Coronary artery (tissue), 2 donors: ENCODE measurements around the gene HOXA3.

ENCODE experiments used
- DNase-seq: peaks from one replicate; pipeline ENCODE4 v3.0.0-alpha.2; 2017; ENCODE audit warnings: low spot score
- H3K27ac ChIP-seq, 2 donors: fragments of 200-600 bp; sonication (generic); one replicate each; pipeline ENCODE4 v1.5.1; 2016 to 2019
- H3K4me3 ChIP-seq: fragments of 200-600 bp; sonication (generic); 2 replicates; pipeline ENCODE4 v1.5.1; 2016; ENCODE audit warnings: mild to moderate bottlenecking, moderate library complexity
- TF ChIP-seq, protein P1 (sequence below): fragments of 200-600 bp; sonication (generic); IDR thresholded peaks from one replicate; pipeline ENCODE4 v1.5.1; 2019; ENCODE audit warnings: antibody characterized with exemption

The HOXA3 gene

DNA sequence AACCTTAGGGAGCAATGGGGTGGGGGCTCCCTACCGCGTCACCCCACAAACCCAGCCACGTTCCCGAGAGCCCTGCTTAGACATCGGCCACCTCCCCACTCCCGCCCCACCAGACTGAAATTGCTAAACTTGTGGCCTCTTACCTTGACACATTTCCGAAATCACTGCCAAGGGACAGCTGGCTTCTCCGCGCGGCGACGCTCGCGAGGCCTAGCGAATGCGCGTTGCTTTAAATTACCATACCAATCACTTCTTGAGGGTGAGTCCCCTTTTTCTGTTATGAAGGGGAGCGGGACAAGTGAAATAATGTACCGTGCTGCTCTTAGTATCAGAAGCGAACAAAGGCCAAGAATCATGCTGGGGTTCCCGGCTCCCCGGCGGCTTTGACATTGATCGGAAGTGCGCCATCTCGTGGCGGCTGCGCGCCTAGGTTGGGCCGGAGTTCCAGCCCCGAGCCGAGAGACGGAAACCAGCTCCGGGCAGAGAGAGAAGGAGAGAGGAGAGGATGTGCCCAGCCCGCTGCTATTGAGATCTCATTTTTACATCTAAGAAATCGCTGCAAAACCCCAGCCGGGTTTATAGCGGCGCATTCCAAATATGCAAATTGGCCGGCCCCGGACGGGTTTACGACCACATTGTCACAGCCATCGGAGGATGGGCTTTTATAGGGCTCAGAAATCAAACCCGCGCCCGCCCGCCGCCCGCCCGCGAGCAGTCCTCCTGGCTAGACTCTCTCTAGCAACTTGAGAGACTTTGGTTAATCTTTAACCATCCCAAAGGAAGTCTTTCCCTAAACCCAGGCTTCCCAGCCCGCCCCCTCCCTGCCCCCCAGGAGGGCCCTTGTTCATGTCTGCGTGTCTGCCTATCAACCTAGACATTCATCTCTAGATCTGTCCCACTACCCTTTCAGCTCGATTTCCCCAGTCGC lies 27.4 kb upstream of the HOXA3 start:
- DNase-seq = no peak
- Histone ChIP-seq H3K27ac (no peak overlapping the region), H3K4me3 (peak overlapping the region; percentile 45)
- TF ChIP-seq, protein P1, sequence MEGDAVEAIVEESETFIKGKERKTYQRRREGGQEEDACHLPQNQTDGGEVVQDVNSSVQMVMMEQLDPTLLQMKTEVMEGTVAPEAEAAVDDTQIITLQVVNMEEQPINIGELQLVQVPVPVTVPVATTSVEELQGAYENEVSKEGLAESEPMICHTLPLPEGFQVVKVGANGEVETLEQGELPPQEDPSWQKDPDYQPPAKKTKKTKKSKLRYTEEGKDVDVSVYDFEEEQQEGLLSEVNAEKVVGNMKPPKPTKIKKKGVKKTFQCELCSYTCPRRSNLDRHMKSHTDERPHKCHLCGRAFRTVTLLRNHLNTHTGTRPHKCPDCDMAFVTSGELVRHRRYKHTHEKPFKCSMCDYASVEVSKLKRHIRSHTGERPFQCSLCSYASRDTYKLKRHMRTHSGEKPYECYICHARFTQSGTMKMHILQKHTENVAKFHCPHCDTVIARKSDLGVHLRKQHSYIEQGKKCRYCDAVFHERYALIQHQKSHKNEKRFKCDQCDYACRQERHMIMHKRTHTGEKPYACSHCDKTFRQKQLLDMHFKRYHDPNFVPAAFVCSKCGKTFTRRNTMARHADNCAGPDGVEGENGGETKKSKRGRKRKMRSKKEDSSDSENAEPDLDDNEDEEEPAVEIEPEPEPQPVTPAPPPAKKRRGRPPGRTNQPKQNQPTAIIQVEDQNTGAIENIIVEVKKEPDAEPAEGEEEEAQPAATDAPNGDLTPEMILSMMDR = peak; percentile 66

DNA sequence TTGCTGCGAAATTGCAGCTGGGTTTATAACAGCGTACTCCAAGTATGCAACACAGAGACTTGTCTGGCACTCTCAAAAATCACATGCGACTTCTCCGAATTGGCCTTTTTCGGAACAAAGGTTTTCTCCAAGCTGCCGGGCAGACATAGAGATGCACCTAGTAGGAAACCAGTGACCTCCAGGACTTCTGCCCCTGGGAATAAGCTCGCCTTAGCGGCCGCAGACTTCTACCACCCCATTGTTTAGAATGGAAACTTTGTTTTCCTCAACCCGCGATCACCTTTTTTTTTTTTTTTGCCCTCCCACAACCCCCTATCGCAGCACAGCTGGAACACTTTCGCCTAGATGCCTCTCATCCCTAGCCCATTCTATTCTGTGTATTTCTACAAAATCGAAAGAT lies 26.6 kb upstream of the HOXA3 start:
- no peak for DNase-seq
- TF ChIP-seq, protein P1 = no peak
- Histone ChIP-seq H3K4me3 (no peak overlapping the region), H3K27ac (no peak overlapping the region)

DNA sequence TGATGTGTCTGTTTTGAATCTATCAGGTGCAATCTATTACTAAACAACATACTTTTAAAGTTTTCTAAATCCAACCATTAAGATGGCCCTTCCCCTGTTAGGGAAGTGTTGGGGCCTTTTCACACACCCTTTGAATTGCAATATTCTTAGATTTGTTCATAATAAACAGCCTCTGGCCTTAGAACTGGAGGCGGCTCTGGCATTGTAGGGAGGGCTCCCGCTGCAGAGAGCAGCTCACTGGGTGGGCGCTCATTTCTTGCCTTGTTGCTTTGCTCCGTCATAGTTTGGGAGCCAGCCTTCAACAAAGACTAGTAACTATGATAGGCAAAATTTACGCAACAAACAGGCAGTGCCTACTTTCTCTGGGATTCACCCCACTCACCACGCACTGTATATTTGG lies 26.0 kb upstream of the HOXA3 start:
- TF ChIP-seq, protein P1 = no peak
- DNase-seq = no peak
- no peak overlapping the region for H3K4me3 ChIP-seq
- no peak overlapping the region for H3K27ac ChIP-seq

DNA sequence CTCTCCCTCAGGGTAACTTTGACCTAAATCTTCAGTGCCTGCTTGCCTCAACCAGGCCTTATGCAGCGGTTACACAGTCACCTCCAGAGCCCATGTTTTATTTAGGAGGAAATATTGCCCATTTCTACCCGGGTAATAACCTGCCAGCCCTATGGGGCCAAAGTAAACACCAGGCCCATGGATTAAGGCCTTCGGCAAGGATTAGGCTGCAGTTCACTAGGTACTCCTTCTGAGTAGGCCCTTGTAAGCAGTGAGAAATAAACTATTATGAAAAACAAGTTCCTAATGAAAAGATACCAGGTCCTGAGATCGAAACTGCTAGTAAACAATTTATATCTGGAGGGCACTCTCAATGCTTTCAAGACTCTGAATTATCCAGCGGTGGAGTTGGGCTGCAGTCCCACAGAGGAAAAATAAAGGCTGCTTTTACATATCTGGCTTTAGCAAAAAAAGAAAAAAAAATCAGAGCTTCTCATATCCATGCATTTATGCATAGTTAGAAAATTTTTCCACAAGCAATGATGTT lies 25.5 kb upstream of the HOXA3 start:
- H3K27ac ChIP-seq = no peak overlapping the region
- TF ChIP-seq, protein P1 = no peak
- no peak overlapping the region for H3K4me3 ChIP-seq
- no peak for DNase-seq

DNA sequence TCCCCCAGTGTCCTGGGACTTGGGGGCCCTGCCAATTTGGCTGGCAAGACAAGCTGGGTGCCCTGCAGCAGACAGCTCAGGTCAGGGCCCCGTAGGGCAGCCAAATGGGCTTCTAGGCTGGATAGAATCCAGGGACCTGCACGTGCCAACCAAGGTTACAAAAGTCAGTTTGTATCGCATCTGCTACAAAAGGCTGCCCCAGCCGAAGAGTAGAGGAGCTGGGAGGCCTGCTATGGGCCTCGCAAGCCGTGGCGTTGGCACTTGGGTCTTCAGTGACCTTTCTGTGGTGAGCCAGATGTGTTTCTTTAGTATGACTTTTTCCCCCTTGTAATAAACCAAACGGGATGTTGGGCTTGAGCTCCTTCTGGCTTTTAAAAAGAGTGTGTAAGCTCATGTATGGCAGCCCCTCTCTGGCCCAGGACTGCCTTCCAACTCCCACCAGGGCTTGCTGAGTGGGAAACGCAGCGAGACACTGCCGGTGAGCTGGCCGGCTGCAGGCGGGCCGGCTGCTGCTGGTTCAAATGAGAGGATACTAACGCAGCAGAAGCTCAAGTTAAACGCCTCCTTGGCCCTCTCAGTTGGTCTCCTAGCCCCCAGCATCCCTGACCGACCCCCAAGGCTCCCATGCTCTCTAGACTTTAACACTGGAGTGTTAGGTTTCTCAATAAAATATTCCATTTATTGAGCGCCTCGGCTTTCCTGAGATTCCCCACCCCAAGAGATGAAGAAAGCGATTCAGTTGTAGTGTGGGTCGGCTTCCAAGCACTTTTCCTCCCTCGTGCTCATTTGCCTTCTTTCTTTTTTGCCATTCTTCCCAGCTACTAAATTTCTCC lies 24.8 kb upstream of the HOXA3 start:
- no peak for DNase-seq
- Histone ChIP-seq H3K27ac (no peak overlapping the region), H3K4me3 (no peak overlapping the region)
- TF ChIP-seq, protein P1 = no peak

DNA sequence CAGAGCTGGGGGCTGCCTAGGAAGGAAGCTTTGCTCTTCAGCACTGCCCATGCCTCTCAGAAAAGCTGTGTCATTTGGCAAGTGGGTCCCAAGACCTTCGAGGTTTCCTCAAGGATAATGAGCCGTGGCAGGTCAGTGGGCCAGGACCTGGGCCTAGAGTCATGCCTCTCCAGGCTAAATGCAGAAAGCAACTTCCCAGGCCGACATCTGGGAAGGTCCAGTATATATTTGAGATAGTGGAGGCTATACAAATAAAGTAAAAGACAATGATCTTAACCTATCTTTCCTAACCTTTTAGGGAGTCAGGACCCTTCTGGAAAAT lies 24.1 kb upstream of the HOXA3 start:
- H3K27ac ChIP-seq = no peak overlapping the region
- no peak overlapping the region for H3K4me3 ChIP-seq
- TF ChIP-seq, protein P1 = no peak
- no peak for DNase-seq
